Measurements from ENCODE around the gene KHK. TPM values are rescaled to one million over a fixed set of nuclear protein-coding genes. Genes with fewer than 3 reads are reported as not detected.

The KHK gene
- total and polyA plus RNA-seq, 12 donors: 0.32 to 4.6 (median 2.2) TPM

GRCh38 chr2:27053321-27053720 is 33.3 kb upstream of the KHK start:
- Histone ChIP-seq H3K27ac (no peak overlapping the region), H3K36me3 (peaks cover 0 to 54% (median 24%) of the 10 kb centered on the region in 9 donors), H3K9me3 (no peaks in the 10 kb centered on the region), H3K4me1 (peaks cover 7 to 22% (median 16%) of the 10 kb centered on the region in 9 donors), H3K4me3 (no peak overlapping the region), H3K27me3 (no peaks in the 10 kb centered on the region)
- 86 to 88% methylated on average over 11 of the region's 11 CpGs for WGBS, 2 donors
- TF ChIP-seq CTCF (IDR thresholded peaks at IDR 0.05): no peak
- DNase-seq (no peak), ATAC-seq (no peak)
- intact Hi-C loops (cut with DNase I): loop anchor here in 2 of 10 donors (5.0 kb wide), 1 partner anchor 34 kb away; the partner anchor contains the start of gene KHK (in 2 of the 2)

GRCh38 chr2:27053776-27054175 is 32.8 kb upstream of the KHK start:
- no peak for TF ChIP-seq CTCF (IDR thresholded peaks at IDR 0.05)
- Histone ChIP-seq H3K27ac (no peak overlapping the region), H3K4me1 (peaks cover 7 to 22% (median 16%) of the 10 kb centered on the region in 9 donors), H3K27me3 (no peaks in the 10 kb centered on the region), H3K36me3 (peaks cover 0 to 59% (median 24%) of the 10 kb centered on the region in 9 donors), H3K9me3 (no peaks in the 10 kb centered on the region), H3K4me3 (no peak overlapping the region)
- intact Hi-C loops (cut with DNase I): loop anchor here in 2 of 10 donors (5.0 kb wide), 1 partner anchor 34 kb away; the partner anchor contains the start of gene KHK (in 2 of the 2)
- DNase-seq: no peak
- WGBS, 2 donors: 83 to 85% methylated on average over 8 of the region's 8 CpGs
- ATAC-seq: no peak

GRCh38 chr2:27054721-27055120 is 31.9 kb upstream of the KHK start:
- ATAC-seq: no peak
- H3K36me3 ChIP-seq: peaks cover 0 to 68% (median 31%) of the 10 kb centered on the region in 9 donors
- intact Hi-C loops (cut with DNase I): loop anchor here in 2 of 10 donors (5.0 kb wide), 1 partner anchor 33 kb away; the partner anchor contains the start of gene KHK (in 2 of the 2)
- no peak overlapping the region for H3K4me3 ChIP-seq
- no peaks in the 10 kb centered on the region for H3K27me3 ChIP-seq
- H3K9me3 ChIP-seq: no peaks in the 10 kb centered on the region
- H3K4me1 ChIP-seq: peaks cover 2 to 20% (median 13%) of the 10 kb centered on the region in 9 donors
- no peak for TF ChIP-seq CTCF (IDR thresholded peaks at IDR 0.05)
- DNase-seq: no peak
- WGBS, 2 donors: 94 to 95% methylated on average over 11 of the region's 11 CpGs
- no peak overlapping the region for H3K27ac ChIP-seq

GRCh38 chr2:27057184-27057583 is 29.4 kb upstream of the KHK start:
- Histone ChIP-seq H3K9me3 (no peaks in the 10 kb centered on the region), H3K4me3 (no peak overlapping the region), H3K36me3 (peaks cover 0 to 85% (median 33%) of the 10 kb centered on the region in 9 donors), H3K27ac (no peak overlapping the region), H3K4me1 (peaks cover 0 to 13% (median 4%) of the 10 kb centered on the region in 9 donors), H3K27me3 (no peaks in the 10 kb centered on the region)
- TF ChIP-seq CTCF (IDR thresholded peaks at IDR 0.05): no peak
- intact Hi-C loops (cut with DNase I): no loop called here
- no peak for ATAC-seq
- no peak for DNase-seq
- 93 to 94% methylated on average over 6 of the region's 6 CpGs for WGBS, 2 donors
